MCF 10A (cell line): ENCODE measurements around the gene PHACTR2. TPM values are rescaled to one million over a fixed set of nuclear protein-coding genes. Genes with fewer than 3 reads are reported as not detected.

Experiments used
- BruUV-seq: library from RNA; stranded (reverse); fragments of 400-500 nt; replicated peaks from 2 replicates; lab custom pipeline; 2021; lab: Mats Ljungman, UMichigan
- CTCF ChIA-PET: fragments of 300-600 bp; sonication (Branson Sonifier 250); formaldehyde crosslinking; extraction: SDS; loops from one replicate; lab custom pipeline; 2021; ENCODE audit warnings: antibody characterized with exemption, inconsistent platforms; lab: Yijun Ruan, JAX
- POLR2A ChIA-PET: fragments of 300-600, 350-650 bp; sonication (Branson Sonifier 250); formaldehyde crosslinking; extraction: SDS; loops from one replicate; lab custom pipeline; 2020; ENCODE audit warnings: antibody characterized with exemption, inconsistent platforms; lab: Yijun Ruan, JAX
- DNase-seq: peaks from one replicate; pipeline ENCODE4 v3.0.0-alpha.2; 2018; ENCODE audit not compliant: unreplicated experiment
- H3K27ac Mint-ChIP-seq: one replicate; pipeline ENCODE4 v1.8.0; 2022; ENCODE audit warnings: mild to moderate bottlenecking, low read depth, mixed read lengths; ENCODE audit not compliant: unreplicated experiment
- H3K27me3 Mint-ChIP-seq: one replicate; pipeline ENCODE4 v1.8.0; 2022; ENCODE audit warnings: mixed read lengths; ENCODE audit not compliant: insufficient read depth, unreplicated experiment
- H3K36me3 Mint-ChIP-seq: one replicate; pipeline ENCODE4 v1.8.0; 2022; ENCODE audit warnings: mild to moderate bottlenecking, moderate library complexity, mixed read lengths; ENCODE audit not compliant: insufficient read depth, unreplicated experiment
- H3K4me1 Mint-ChIP-seq: one replicate; pipeline ENCODE4 v1.8.0; 2022; ENCODE audit warnings: mixed read lengths; ENCODE audit not compliant: insufficient read depth, unreplicated experiment
- H3K4me3 Mint-ChIP-seq: one replicate; pipeline ENCODE4 v1.8.0; 2022; ENCODE audit warnings: mild to moderate bottlenecking, moderate library complexity, mixed read lengths; ENCODE audit not compliant: unreplicated experiment
- H3K9me3 Mint-ChIP-seq: one replicate; pipeline ENCODE4 v1.8.0; 2022; ENCODE audit warnings: mixed read lengths; ENCODE audit not compliant: unreplicated experiment
- intact Hi-C: fragments of 100-400 bp; cut with micrococcal nuclease; formaldehyde crosslinking; loops from 2 replicates; pipeline ENCODE4 v1.14.1; 2022
- total RNA-seq: library from RNA; stranded (reverse); gene quantifications from 2 replicates; pipeline ENCODE4 v1.2.3, GENCODE V29; 2022
- TF ChIP-seq, protein P1 (sequence below): fragments of 200-600 bp; IDR thresholded peaks from one replicate; pipeline ENCODE4 v1.8.0; 2022; ENCODE audit warnings: antibody characterized with exemption, mild to moderate bottlenecking; ENCODE audit not compliant: unreplicated experiment

The PHACTR2 gene
- total RNA-seq, 1 experiment from 2014 or later = 34.4 TPM

DNA sequence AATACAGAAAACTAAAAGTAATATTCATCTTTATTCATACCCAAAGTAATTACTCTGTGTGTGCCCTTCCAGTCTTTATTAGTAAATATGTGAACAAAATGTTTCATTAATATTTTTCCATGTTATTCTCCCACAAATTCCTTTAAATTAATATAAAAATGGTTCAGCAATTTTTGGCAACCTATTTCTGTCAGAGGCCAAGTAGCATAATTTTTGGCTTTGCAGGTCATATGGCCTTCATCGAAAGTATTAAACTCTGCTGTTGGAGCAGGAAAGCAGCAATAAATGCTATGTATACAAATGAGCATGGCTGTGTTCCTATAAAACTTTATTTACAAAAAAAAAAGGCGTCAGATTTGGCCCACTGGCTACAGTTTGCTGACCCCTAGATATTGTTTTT is 202.6 kb downstream of the PHACTR2 start:
- no TSS peak for BruUV-seq
- no peak overlapping the region for H3K27ac Mint-ChIP-seq
- intact Hi-C loops = no loop called here
- no peaks in the 10 kb centered on the region for H3K36me3 Mint-ChIP-seq
- POLR2A ChIA-PET = no interaction called here
- no peaks in the 10 kb centered on the region for H3K9me3 Mint-ChIP-seq
- H3K27me3 Mint-ChIP-seq = no peaks in the 10 kb centered on the region
- CTCF ChIA-PET = no interaction called here
- DNase-seq = no peak
- H3K4me3 Mint-ChIP-seq = no peak overlapping the region
- TF ChIP-seq, protein P1, sequence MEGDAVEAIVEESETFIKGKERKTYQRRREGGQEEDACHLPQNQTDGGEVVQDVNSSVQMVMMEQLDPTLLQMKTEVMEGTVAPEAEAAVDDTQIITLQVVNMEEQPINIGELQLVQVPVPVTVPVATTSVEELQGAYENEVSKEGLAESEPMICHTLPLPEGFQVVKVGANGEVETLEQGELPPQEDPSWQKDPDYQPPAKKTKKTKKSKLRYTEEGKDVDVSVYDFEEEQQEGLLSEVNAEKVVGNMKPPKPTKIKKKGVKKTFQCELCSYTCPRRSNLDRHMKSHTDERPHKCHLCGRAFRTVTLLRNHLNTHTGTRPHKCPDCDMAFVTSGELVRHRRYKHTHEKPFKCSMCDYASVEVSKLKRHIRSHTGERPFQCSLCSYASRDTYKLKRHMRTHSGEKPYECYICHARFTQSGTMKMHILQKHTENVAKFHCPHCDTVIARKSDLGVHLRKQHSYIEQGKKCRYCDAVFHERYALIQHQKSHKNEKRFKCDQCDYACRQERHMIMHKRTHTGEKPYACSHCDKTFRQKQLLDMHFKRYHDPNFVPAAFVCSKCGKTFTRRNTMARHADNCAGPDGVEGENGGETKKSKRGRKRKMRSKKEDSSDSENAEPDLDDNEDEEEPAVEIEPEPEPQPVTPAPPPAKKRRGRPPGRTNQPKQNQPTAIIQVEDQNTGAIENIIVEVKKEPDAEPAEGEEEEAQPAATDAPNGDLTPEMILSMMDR = no peak
- no peaks in the 10 kb centered on the region for H3K4me1 Mint-ChIP-seq

Other genes with a start within 250 kb of the PHACTR2 start
- 23.2 and 27.7 TPM in 2 replicates for gene ADAT2, start 227.3 kb upstream of the PHACTR2 start, total RNA-seq
- gene PEX3, start 227.2 kb upstream of the PHACTR2 start, total RNA-seq = 19.8 and 24.3 TPM in 2 replicates
- gene FUCA2, start 166.2 kb upstream of the PHACTR2 start, total RNA-seq = 54.8 and 62.2 TPM in 2 replicates
- 40.4 and 47.4 TPM in 2 replicates for gene LTV1, start 165.4 kb downstream of the PHACTR2 start, total RNA-seq
- not detected in 2 replicates for gene ZC2HC1B, start 186.5 kb downstream of the PHACTR2 start, total RNA-seq